Astrocyte (in vitro differentiated cells and primary cell): ENCODE measurements around the gene UBFD1.

ENCODE experiments used
- EZH2 ChIP-seq: IDR thresholded peaks from 2 replicates; pipeline ENCODE4 v1.6.1; 2012; ENCODE audit warnings: mild to moderate bottlenecking, low read length, inconsistent platforms; ENCODE audit not compliant: insufficient read depth
- TF ChIP-seq, protein P1 (sequence below): IDR thresholded peaks from 2 replicates; pipeline ENCODE4 v1.5.1; 2011; ENCODE audit warnings: low read depth, mild to moderate bottlenecking, inconsistent platforms, low read length, moderate library complexity; ENCODE audit not compliant: insufficient read depth

- TF ChIP-seq, protein P1, sequence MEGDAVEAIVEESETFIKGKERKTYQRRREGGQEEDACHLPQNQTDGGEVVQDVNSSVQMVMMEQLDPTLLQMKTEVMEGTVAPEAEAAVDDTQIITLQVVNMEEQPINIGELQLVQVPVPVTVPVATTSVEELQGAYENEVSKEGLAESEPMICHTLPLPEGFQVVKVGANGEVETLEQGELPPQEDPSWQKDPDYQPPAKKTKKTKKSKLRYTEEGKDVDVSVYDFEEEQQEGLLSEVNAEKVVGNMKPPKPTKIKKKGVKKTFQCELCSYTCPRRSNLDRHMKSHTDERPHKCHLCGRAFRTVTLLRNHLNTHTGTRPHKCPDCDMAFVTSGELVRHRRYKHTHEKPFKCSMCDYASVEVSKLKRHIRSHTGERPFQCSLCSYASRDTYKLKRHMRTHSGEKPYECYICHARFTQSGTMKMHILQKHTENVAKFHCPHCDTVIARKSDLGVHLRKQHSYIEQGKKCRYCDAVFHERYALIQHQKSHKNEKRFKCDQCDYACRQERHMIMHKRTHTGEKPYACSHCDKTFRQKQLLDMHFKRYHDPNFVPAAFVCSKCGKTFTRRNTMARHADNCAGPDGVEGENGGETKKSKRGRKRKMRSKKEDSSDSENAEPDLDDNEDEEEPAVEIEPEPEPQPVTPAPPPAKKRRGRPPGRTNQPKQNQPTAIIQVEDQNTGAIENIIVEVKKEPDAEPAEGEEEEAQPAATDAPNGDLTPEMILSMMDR, result no peak
- TF ChIP-seq EZH2, result no peak
Measured at GRCh38 chr16:23567602-23568001, 10.1 kb downstream of the UBFD1 start.
